ENCODE data around the gene C1orf210.

DNA sequence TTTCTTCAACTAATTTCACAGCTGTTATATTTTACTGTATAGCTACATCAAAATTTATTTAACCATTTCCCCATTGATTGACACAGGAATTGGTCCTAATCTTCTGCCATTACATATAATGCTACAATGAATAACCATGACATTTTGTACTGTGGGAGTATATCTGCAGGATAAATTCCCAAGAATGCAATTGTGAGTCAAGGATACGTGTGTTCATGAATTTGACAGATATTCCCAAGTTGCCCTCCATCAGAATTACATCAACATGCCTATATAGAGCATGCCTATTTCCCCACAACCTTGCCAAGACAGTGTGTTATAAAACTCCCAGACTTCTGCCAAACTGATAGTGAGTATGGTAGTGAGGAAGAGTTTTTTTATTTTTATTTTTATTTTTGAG, 12.7 kb upstream of the C1orf210 start:
- TF ChIP-seq, protein P1, sequence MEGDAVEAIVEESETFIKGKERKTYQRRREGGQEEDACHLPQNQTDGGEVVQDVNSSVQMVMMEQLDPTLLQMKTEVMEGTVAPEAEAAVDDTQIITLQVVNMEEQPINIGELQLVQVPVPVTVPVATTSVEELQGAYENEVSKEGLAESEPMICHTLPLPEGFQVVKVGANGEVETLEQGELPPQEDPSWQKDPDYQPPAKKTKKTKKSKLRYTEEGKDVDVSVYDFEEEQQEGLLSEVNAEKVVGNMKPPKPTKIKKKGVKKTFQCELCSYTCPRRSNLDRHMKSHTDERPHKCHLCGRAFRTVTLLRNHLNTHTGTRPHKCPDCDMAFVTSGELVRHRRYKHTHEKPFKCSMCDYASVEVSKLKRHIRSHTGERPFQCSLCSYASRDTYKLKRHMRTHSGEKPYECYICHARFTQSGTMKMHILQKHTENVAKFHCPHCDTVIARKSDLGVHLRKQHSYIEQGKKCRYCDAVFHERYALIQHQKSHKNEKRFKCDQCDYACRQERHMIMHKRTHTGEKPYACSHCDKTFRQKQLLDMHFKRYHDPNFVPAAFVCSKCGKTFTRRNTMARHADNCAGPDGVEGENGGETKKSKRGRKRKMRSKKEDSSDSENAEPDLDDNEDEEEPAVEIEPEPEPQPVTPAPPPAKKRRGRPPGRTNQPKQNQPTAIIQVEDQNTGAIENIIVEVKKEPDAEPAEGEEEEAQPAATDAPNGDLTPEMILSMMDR (IDR thresholded peaks at IDR 0.05), result no peak
- no peak for TF ChIP-seq EZH2 (IDR thresholded peaks at IDR 0.05; ENCODE audit: borderline replicate concordance, insufficient read depth, low read depth, low read length, poor library complexity, severe bottlenecking)
